AG04449 (cell line): Measurements from ENCODE around the gene SPRYD3.
"Not testable (repeated sequence)": the region's sequence is repeated elsewhere in the genome, so short reads cannot be mapped to it uniquely, and the experiment has no call there.

Source experiments
- CTCF ChIA-PET: fragments of 350-600 bp; formaldehyde crosslinking; extraction: SDS; loops from one replicate; lab custom pipeline; 2021; ENCODE audit warnings: antibody characterized with exemption; lab: Yijun Ruan, JAX
- POLR2A ChIA-PET: fragments of 400-600, 350-600 bp; formaldehyde crosslinking; extraction: SDS; loops from one replicate; lab custom pipeline; 2020; ENCODE audit warnings: antibody characterized with exemption, inconsistent platforms; lab: Yijun Ruan, JAX
- DNase-seq: peaks from one replicate; pipeline ENCODE4 v3.0.0-alpha.2; 2010; ENCODE audit warnings: low read depth, low spot score
- H3K4me3 ChIP-seq: 2 replicates; pipeline ENCODE4 v1.5.1; 2011; ENCODE audit warnings: low read depth, mild to moderate bottlenecking, control low read depth, low read length
- TF ChIP-seq, protein P1 (sequence below): IDR thresholded peaks from one replicate; pipeline ENCODE4 v1.5.1; 2011; ENCODE audit warnings: mild to moderate bottlenecking, moderate library complexity, low read length, control low read depth, inconsistent platforms; ENCODE audit not compliant: insufficient read depth; ENCODE audit errors: missing control alignments

The SPRYD3 gene

DNA sequence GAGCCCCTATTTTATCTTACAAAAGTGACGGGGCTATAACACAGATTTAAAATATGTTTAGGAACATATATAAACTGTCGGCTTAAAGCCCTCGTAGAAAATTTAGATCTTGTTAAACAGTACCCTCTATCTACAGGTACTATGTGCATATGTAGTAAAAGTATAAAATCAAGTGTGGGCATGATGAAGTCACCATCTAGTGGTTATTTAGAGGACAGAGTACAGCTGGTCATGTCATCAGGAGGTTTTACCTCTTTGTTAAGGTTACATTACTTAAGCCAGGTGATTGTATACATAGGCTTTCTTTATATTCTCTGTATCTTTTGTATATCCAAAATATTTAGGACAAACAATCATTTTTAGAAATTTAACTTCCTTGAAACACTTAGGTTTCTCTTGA, 47.6 kb downstream of the SPRYD3 start:
- H3K4me3 ChIP-seq = no peak overlapping the region
- no peak for DNase-seq
- TF ChIP-seq, protein P1, sequence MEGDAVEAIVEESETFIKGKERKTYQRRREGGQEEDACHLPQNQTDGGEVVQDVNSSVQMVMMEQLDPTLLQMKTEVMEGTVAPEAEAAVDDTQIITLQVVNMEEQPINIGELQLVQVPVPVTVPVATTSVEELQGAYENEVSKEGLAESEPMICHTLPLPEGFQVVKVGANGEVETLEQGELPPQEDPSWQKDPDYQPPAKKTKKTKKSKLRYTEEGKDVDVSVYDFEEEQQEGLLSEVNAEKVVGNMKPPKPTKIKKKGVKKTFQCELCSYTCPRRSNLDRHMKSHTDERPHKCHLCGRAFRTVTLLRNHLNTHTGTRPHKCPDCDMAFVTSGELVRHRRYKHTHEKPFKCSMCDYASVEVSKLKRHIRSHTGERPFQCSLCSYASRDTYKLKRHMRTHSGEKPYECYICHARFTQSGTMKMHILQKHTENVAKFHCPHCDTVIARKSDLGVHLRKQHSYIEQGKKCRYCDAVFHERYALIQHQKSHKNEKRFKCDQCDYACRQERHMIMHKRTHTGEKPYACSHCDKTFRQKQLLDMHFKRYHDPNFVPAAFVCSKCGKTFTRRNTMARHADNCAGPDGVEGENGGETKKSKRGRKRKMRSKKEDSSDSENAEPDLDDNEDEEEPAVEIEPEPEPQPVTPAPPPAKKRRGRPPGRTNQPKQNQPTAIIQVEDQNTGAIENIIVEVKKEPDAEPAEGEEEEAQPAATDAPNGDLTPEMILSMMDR = no peak
- ChIA-PET POLR2A (no interaction called here), CTCF (interaction anchor here (1.2 to 1.7 kb wide), 4 partner anchors 8 to 18 kb away, joined by 3 to 9 read pairs (median 4); no protein-coding TSS in a partner anchor)

DNA sequence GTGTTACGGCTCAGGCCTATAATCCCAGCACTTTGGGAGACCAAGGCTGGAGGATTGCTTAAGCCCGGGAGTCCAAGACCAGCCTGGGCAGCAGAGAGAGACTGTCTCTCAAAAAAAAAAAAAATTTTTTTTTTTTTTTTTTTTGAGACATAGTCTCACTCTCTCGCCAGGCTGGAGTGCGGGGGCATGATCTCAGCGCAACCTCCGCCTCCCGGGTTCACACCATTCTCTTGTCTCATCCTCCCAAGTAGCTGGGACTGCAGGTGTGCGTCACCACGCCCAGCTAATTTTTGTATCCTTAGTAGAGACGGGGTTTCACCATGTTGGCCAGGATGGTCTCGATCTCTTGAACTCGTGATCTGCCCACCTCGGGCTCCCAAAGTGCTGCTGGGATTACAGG, 52.2 kb downstream of the SPRYD3 start:
- ChIA-PET POLR2A (interaction anchor here (1.3 kb wide), 1 partner anchor 20 kb away, joined by 7 read pairs; no protein-coding TSS in a partner anchor), CTCF (interaction anchor here (1.0 to 6.9 kb wide), 5 partner anchors 11 to 39 kb away, joined by 3 to 71 read pairs (median 4); no protein-coding TSS in a partner anchor)
- DNase-seq, H3K4me3 ChIP-seq: not testable (repeated sequence)

DNA sequence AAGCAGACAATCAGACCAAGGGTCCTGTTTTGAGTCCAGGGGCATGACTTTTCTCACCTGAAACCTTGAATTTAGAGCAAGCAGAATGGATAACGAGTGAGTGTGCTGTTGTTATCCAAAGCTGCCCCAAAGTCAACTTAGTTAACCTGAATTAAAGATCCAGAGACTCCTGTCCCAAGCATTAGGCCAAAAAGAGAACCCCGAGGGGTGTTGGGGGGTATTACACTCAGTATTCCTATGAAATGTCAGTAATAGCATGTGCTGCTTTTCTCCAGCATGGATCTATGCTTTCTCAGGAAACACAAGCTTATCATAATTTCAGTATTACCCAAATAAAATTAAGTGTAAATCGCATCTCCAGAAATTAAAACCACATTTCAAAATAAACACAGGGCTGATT, 53.9 kb downstream of the SPRYD3 start:
- no peak for DNase-seq
- TF ChIP-seq, protein P1 = no peak
- no peak overlapping the region for H3K4me3 ChIP-seq
- POLR2A ChIA-PET = no interaction called here
- CTCF ChIA-PET = interaction anchor here (1.0 to 6.9 kb wide), 4 partner anchors 8 to 21 kb away, joined by 3 to 71 read pairs (median 4); no protein-coding TSS in a partner anchor

DNA sequence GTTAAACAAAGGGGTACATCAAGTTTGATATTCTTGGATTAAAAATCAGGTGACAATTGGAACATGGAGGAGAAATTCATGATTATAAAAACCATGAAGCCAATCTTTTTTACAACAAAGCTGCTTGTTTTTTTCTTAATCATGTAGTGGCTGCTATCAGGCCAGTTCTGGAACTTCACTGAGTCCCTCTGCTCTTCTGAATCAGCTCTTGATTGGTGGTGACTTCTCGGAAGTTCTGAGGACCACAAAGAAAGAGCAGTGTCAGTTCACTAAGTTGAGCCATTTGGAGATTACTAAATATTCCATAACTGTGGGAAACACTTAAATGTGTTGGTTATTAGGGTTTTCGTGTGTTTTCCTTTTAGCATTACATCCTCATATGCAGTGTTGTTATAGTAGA, 64.5 kb downstream of the SPRYD3 start:
- no peak for DNase-seq
- TF ChIP-seq, protein P1 = no peak
- POLR2A ChIA-PET = no interaction called here
- CTCF ChIA-PET = interaction anchor here (1.1 to 5.1 kb wide), 5 partner anchors 12 to 130 kb away, joined by 4 to 19 read pairs (median 5); no protein-coding TSS in a partner anchor
- no peak overlapping the region for H3K4me3 ChIP-seq
